Measurements from ENCODE around the gene MITF. TPM values are rescaled to one million over a fixed set of nuclear protein-coding genes. Genes with fewer than 3 reads are reported as not detected.

MITF gene
- total and polyA plus RNA-seq, 2 donors (not counting 1 experiment from before 2014, with no cell fraction given): 0.10 TPM; not detected in 1

DNA sequence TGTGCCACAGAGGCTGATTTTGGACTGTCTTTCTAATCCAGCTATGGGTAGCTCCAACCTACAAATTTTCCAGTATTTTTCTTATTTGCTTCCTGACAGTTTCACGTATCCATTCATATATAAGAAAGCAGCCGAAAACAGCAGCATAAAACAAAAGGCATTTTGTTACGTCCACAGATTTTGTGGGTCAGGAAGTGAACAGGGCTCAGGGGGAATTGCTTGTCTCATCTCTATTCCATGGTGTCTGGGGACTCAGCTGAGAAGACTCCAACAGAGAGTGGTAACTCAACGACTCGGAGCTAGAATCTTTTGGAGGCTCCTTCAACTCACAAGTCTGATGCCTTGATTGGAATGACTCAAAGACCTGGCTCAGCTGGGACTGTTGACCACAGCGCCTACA, 248.6 kb downstream of the MITF start:
- Mint-ChIP-seq H3K4me3 (no peak overlapping the region), H3K27me3 (peaks cover 3% of the 10 kb centered on the region), H3K9me3 (ENCODE audit: insufficient read depth) (no peaks in the 10 kb centered on the region), H3K27ac (no peak overlapping the region), H3K4me1 (peaks cover 31% of the 10 kb centered on the region)
- Histone ChIP-seq H3K79me2 (ENCODE audit: control insufficient read depth, insufficient read depth, low read length) (no peaks in the 10 kb centered on the region), H3K4me1 (ENCODE audit: control insufficient read depth in 2 of 2, insufficient read depth in 2 of 2, low read length in 2 of 2) (peaks cover 0 to 5% of the 10 kb centered on the region in 2 donors), H4K20me1 (ENCODE audit: control insufficient read depth, insufficient read depth, low read length, poor library complexity, severe bottlenecking) (no peaks in the 10 kb centered on the region), H3K9ac (ENCODE audit: low read length) (no peak overlapping the region), H2AFZ (ENCODE audit: insufficient read depth, low read depth, low read length, poor library complexity, severe bottlenecking) (no peak overlapping the region), H3K36me3 (replicated peaks in 1 of 2; ENCODE audit: control extremely low read depth in 1 of 2, control insufficient read depth in 1 of 2, extremely low read depth in 1 of 2, insufficient read depth in 2 of 2, low read length in 1 of 2) (no peaks in the 10 kb centered on the region), H3K9me3 (ENCODE audit: control extremely low read depth in 1 of 3, control insufficient read depth in 2 of 3, insufficient read depth in 1 of 3, low read length in 2 of 3) (no peaks in the 10 kb centered on the region), H3K27me3 (replicated peaks in 1 of 4; ENCODE audit: control extremely low read depth in 1 of 4, control insufficient read depth in 3 of 4, insufficient read depth in 4 of 4, low read length in 3 of 4) (no peaks in the 10 kb centered on the region), H3K4me2 (replicated peaks; ENCODE audit: low read depth, low read length, poor library complexity, severe bottlenecking) (no peak overlapping the region), H3K4me3 (ENCODE audit: control extremely low read depth in 1 of 5, extremely low read depth in 1 of 5, insufficient read depth in 1 of 5, low read depth in 2 of 5, low read length in 4 of 5) (no peak overlapping the region), H3K27ac (ENCODE audit: low read length in 2 of 2) (no peak overlapping the region)
- POLR2A ChIA-PET: no interaction called here
- DNase-seq: no peak
- CTCF ChIA-PET: no interaction called here
- ATAC-seq (ENCODE audit: low read depth): no peak
- intact Hi-C loops (cut with micrococcal nuclease): no loop called here
- 95% methylated on average over 4 of the region's 6 CpGs for WGBS (ENCODE audit: insufficient coverage)
- TF ChIP-seq, protein P1, sequence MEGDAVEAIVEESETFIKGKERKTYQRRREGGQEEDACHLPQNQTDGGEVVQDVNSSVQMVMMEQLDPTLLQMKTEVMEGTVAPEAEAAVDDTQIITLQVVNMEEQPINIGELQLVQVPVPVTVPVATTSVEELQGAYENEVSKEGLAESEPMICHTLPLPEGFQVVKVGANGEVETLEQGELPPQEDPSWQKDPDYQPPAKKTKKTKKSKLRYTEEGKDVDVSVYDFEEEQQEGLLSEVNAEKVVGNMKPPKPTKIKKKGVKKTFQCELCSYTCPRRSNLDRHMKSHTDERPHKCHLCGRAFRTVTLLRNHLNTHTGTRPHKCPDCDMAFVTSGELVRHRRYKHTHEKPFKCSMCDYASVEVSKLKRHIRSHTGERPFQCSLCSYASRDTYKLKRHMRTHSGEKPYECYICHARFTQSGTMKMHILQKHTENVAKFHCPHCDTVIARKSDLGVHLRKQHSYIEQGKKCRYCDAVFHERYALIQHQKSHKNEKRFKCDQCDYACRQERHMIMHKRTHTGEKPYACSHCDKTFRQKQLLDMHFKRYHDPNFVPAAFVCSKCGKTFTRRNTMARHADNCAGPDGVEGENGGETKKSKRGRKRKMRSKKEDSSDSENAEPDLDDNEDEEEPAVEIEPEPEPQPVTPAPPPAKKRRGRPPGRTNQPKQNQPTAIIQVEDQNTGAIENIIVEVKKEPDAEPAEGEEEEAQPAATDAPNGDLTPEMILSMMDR (IDR thresholded peaks at IDR 0.05): no peak
- no peak for TF ChIP-seq EZH2 (IDR thresholded peaks at IDR 0.05; ENCODE audit: borderline replicate concordance, insufficient read depth, low read depth, low read length, poor library complexity, severe bottlenecking)

- H3K9me3 ChIP-seq (ENCODE audit: control extremely low read depth in 1 of 3, control insufficient read depth in 2 of 3, insufficient read depth in 1 of 3, low read length in 2 of 3): no peaks in the 10 kb centered on the region
- intact Hi-C loops (cut with micrococcal nuclease): no loop called here
- no peak overlapping the region for H3K4me2 ChIP-seq (replicated peaks; ENCODE audit: low read depth, low read length, poor library complexity, severe bottlenecking)
- H3K4me3 ChIP-seq (ENCODE audit: control extremely low read depth in 1 of 5, extremely low read depth in 1 of 5, insufficient read depth in 1 of 5, low read depth in 2 of 5, low read length in 4 of 5): no peak overlapping the region
- ChIA-PET CTCF (no interaction called here), POLR2A (no interaction called here)
- H3K36me3 ChIP-seq (replicated peaks in 1 of 2; ENCODE audit: control extremely low read depth in 1 of 2, control insufficient read depth in 1 of 2, extremely low read depth in 1 of 2, insufficient read depth in 2 of 2, low read length in 1 of 2): no peaks in the 10 kb centered on the region
- WGBS (ENCODE audit: insufficient coverage): 80% methylated on average over 2 of the region's 4 CpGs
- H4K20me1 ChIP-seq (ENCODE audit: control insufficient read depth, insufficient read depth, low read length, poor library complexity, severe bottlenecking): no peaks in the 10 kb centered on the region
- Mint-ChIP-seq H3K9me3 (ENCODE audit: insufficient read depth) (no peaks in the 10 kb centered on the region), H3K4me1 (no peaks in the 10 kb centered on the region), H3K4me3 (no peak overlapping the region), H3K27ac (no peak overlapping the region), H3K27me3 (peaks cover 6% of the 10 kb centered on the region)
- H3K79me2 ChIP-seq (ENCODE audit: control insufficient read depth, insufficient read depth, low read length): no peaks in the 10 kb centered on the region
- no peak overlapping the region for H3K27ac ChIP-seq (ENCODE audit: low read length in 2 of 2)
- no peaks in the 10 kb centered on the region for H3K27me3 ChIP-seq (replicated peaks in 1 of 4; ENCODE audit: control extremely low read depth in 1 of 4, control insufficient read depth in 3 of 4, insufficient read depth in 4 of 4, low read length in 3 of 4)
- no peak for ATAC-seq (ENCODE audit: low read depth)
- no peak for TF ChIP-seq EZH2 (IDR thresholded peaks at IDR 0.05; ENCODE audit: borderline replicate concordance, insufficient read depth, low read depth, low read length, poor library complexity, severe bottlenecking)
- TF ChIP-seq, protein P1 (IDR thresholded peaks at IDR 0.05): no peak
- H2AFZ ChIP-seq (ENCODE audit: insufficient read depth, low read depth, low read length, poor library complexity, severe bottlenecking): no peak overlapping the region
- H3K9ac ChIP-seq (ENCODE audit: low read length): no peak overlapping the region
- no peaks in the 10 kb centered on the region for H3K4me1 ChIP-seq (ENCODE audit: control insufficient read depth in 2 of 2, insufficient read depth in 2 of 2, low read length in 2 of 2)
- no peak for DNase-seq
Measured at GRCh38 chr3:69993757-69994156, 254.5 kb downstream of the MITF start.
